Measurements from ENCODE around the gene RABGAP1L.

GRCh38 chr1:174149216-174149615 lies 10.1 kb upstream of the RABGAP1L start:
- no peak for TF ChIP-seq CTCF (IDR thresholded peaks at IDR 0.05)
- no peak for TF ChIP-seq POLR2A (IDR thresholded peaks at IDR 0.05)
